Fibroblast of gingiva (primary cell): Measurements from ENCODE around the gene MPHOSPH6.
"Not testable (repeated sequence)": the region's sequence is repeated elsewhere in the genome, so short reads cannot be mapped to it uniquely, and the experiment has no call there.

Experiments
- DNase-seq: peaks from one replicate; pipeline ENCODE4 v3.0.0-alpha.2; 2011; ENCODE audit warnings: low read depth

The MPHOSPH6 gene

DNA sequence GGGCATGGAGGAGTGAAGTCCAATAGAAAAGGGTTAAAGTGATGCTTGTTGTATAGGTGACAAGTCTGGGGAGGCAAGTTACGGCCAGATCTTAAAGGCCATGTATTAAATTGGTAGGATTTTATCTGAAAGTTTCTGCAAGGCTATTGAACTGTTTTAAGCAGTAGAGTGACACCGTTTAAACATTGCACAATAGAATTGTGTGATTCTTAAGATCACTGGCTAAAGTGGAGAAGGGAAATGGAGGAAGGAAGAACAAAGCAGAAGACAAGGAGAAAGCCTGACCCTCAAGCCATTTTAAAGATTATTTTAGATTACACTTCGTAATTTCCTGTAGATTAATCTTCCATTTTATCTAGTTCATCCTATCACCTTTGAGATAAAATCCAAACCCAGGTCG lies 5.6 kb upstream of the MPHOSPH6 start:
- DNase-seq, result no peak

DNA sequence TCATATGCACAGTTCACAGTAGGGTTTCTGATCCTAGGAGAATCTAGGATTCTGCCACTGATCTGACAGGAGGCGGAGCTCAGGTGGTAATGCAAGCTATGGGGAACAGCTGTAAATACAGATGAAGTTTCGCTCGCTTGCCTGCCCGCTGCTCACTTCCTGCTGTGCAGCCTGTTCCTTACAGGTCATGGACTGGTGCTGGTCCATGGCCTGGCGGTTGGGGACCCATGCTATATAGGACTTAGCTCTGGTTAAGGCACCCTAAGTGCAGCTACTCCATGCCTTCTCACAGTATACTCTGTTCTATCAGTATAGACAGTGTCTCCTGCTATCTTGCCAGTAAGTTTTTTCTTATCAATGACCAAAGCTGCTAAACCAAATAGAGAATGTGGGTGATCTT lies 2.4 kb downstream of the MPHOSPH6 start:
- no peak for DNase-seq

DNA sequence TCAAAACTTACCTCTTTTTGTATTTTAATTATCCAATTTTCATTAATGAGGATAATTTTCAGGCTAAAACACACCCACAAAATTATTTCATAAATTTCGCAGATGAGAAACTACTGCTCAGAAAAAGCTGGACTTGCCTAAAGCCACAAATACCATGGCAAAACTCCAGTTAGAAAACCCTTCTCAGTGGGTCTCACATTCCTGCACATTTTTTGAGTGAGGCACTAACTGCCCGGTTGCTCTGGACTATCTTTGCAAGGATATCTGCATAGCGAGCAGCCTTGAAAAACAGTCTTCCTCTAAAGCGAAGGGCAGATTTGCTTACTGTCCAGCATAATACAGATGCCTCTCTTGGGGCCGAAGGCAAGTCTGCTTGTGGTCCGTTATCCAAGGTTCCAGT lies 9.8 kb downstream of the MPHOSPH6 start:
- DNase-seq, result peak; percentile 22

DNA sequence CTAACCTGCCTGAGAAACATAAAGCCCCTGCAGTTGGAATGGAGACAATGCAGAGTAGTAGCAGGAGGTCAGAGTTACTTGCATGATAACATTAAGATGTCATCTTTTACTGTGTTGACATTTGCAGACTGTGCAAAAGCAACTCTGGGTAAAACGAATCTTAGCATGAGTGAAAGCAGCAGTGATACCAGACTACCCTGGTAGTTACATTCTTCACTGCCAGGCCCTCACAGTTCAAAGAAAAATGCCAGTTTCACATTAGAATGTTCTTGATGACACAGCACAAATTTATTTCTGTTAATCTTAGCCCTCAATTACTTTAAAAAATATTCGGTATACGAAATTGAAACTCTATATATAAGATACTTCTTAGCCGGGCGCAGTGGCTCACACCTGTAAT lies 12.2 kb downstream of the MPHOSPH6 start:
- DNase-seq, result peak; percentile 21

DNA sequence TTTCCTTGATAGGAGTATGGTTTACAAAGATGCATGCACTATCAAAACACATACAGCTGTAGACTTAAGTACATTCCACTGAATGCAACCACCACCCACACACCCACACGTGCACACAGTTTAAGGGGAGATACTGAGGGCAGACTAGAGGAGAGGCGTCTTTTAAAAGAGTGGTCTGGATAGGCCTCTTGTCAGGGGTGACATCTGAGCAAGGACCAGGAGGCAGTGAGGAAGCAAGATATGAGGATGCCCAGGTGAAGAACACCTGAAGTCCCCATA lies 12.6 kb downstream of the MPHOSPH6 start:
- DNase-seq, result no peak

DNA sequence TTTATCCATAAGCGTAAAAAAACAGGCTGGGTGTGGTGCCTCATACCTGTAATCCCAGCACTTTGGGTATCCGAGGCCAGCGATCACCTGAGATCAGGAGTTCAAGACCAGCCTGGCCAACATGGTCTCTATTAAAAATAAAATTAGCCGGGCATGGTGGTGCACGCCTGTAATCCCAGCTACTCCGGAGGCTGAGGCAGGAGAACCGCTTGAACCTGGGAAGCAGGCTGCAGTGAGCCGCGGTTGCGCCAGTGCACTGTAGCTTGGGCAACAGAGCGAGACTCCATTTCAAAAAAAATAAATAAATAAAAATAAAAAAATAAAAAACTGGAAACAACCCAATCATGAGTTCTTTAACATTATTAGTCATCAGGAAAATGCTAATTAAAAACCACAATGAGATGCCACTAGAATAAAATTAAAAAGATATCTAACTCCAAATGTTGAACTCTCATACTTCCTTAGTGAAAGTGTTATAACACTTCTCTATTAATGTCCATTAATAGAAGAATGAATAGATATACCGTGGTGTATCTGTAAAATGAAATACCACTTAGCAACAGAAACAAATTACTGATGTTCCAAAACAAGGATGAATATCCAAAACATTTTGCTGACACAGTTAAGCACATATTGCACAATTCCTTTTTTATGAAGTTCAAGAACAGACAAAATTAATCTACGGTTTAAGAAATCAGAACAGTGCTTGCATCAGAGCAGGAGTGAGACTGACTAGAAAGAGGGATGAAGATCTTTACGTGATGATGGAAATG lies 13.1 kb downstream of the MPHOSPH6 start:
- DNase-seq, result peak; percentile 90

DNA sequence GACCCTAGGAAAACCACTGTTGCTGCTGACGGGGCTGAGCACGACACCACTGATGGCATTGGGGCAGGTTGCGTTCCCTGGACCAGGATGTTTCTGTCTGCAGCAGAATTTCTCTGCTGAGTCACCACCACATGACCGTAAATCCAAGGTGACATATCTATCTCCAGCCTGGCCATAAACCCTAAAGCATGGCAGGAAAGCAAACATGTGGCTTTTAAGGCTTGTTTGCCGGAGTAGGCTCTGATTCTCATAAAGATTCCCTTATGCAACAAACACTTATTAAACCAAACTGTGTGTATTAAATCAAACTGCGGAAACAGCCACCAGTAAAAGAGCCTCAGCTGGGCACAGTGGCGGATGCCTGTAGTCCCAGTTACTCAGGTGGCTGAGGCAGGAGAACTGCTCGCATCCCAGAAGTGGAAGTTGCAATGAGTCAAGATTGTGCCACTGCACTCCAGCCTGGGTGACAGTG lies 17.3 kb downstream of the MPHOSPH6 start:
- no peak for DNase-seq

DNA sequence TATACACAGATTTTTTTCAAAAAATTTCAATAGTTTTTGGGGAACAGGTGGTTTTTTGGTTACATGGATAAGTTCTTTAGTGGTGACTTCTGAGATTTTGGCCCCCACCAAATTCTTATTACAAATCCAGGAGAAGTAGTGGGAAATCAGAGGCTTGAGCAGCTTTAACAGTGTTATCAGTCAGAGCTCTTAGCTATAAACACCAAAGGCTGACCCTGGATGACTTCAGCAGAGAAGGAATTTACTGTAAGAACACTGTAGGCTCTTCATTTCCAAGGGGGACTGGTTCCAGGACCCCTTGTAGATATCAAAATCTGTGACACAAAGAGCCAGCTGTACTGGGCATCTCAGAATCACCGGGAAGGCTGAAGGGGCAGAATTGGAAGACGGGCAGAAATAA lies 17.8 kb downstream of the MPHOSPH6 start:
- DNase-seq, result no peak

DNA sequence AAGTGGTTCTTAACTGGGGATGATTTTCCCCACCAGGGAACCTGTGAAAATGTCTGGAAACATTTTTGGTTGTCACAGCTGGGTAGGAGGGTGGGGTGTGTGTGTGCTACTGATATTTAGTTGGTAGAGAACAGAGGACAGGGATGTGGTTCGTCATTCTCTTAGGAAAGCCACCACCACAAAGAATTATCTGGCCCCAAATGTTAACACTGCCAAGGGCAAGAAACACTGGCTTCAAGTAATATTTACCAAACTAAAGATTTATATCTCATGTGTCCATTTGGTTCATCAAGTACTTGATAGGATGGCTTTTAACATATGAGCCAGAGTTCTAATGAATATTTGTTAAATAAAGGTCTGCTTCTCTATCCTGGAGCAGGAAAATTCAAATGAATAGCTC lies 19.5 kb downstream of the MPHOSPH6 start:
- no peak for DNase-seq

DNA sequence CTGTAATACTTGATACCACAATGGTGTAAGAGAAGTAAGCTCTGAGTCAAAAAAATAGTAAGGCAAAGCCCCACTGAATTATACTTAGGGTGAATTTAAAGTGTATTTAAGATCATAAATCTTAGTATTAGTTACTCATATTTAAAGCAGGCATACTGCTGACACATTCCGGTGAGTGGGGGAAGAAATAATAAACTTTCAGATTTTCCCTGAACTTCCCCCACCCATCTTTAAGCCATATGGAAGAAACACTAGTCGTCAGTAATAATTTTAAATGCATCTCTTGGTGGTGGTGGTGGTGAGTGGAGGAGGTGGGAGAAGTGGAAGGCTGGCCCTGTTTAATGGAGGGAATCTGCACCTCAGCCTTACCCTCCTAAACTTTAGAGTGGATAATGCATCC lies 20.5 kb downstream of the MPHOSPH6 start:
- DNase-seq, result no peak

DNA sequence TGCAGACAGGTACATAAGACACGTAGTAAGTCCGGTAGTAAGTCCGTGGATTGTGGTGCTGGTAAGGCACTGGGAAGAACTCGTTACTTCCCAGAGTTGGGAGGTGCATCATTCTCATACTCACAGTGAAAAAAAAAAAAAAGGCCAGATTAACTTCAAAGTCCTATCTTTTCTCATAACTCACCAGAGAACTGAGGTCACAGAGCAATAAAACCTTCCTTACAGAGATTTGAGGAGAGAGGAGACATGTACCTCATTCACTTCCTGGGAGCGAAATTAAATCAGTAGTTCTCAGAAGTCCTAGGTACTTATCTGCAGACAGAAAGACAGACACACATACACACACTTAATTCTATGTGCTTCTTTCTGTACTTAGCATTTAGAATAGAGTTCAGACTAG lies 22.5 kb downstream of the MPHOSPH6 start:
- DNase-seq, result no peak

DNA sequence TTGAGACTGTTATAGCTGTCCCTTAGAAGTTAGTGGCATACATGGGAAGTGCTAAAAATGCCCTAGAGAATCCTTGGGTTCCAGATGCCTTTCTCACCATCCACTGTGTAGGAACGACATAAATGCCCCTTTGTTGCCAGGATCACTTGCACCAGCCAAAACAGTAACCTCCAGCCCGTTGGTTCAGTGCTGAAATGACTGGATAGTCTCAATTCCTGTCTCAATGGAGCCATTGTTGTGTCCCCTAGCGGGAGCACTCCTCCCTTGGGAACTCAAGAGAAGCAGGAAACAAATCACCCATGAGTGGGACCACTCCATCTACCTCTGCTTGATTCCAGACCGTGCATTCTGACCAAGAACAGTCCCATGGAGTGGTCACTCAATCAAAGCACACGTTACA lies 23.1 kb downstream of the MPHOSPH6 start:
- no peak for DNase-seq

DNA sequence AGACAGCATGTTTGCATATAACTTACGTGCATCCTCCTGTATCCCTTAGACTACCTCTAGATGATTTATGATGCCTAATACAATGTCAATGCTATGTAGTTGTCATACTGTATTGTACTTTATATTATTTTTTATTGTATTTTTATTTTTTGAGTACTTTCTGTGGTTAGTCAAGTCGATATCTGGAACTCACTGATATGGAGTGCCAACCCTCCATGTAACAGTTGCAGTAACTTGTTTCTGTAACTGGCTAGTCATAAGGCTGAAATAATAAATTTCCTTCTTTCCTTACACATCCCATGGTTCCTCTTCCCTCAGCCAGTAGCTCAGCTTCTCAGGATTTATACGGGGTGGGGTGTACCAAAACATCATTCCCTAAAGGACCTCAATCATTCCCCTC lies 23.5 kb downstream of the MPHOSPH6 start:
- DNase-seq, result no peak

DNA sequence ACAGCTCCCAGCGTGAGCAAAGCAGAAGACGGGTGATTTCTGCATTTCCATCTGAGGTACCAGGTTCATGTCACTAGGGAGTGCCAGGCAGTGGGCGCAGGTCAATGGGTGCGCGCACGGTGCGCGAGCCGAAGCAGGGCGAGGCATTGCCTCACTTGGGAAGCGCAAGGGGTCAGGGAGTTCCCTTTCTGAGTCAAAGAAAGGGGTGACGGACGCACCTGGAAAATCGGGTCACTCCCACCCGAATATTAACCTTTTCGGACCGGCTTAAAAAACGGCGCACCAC lies 30.8 kb downstream of the MPHOSPH6 start:
- DNase-seq, result not testable (repeated sequence)

DNA sequence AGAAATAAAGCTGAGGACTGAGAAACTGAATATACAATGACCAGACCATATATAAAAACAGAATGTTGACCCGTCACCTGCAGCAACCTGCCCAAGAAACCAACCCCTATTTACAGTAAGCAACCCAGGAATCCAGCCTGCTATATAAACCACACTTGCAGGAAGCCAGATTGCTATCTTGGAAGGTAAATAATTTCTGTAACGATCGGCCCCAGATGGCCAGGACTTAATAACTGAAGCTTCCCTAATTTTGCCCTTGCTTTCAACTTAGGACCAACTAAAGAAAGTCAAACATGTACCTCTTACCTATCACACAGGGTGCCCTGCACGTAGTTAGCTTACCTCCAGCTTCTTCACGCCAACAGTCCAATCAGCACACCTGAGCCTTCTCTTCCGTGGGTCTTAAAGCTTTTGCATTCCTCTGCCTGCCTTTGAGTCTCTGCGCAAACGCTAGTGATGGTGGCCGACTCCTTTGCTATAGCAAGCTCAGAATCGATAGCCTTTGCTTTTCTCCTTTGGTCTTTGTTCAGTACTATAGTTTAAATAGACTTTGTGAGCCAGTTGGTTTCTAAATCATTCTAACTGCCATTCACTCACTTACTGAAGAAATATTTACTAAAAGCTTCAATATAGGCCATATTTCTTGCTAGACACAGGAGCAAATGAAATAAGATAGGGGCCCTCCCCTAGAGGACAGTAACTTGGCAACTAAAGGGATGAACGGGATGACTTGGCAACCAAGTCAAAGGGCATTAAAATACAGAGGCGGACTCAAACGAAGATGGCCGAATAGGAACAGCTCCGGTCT lies 31.3 kb downstream of the MPHOSPH6 start:
- no peak for DNase-seq

DNA sequence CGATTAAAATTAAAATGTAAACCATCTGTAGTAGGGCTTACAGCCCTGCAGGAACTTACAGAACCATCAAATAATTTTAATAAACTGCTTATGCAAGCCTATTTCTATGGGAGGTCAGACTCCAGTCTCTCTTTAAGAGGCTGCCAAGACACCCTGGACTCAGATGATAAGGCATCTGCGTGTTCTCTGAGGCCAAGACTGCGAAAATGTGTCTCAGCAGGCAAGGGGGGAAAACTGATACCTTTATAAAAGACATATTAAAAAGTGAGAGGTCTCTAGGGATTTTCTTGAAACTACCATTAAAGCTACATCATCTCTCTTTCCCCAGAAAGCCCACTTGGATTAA lies 32.2 kb downstream of the MPHOSPH6 start:
- no peak for DNase-seq

DNA sequence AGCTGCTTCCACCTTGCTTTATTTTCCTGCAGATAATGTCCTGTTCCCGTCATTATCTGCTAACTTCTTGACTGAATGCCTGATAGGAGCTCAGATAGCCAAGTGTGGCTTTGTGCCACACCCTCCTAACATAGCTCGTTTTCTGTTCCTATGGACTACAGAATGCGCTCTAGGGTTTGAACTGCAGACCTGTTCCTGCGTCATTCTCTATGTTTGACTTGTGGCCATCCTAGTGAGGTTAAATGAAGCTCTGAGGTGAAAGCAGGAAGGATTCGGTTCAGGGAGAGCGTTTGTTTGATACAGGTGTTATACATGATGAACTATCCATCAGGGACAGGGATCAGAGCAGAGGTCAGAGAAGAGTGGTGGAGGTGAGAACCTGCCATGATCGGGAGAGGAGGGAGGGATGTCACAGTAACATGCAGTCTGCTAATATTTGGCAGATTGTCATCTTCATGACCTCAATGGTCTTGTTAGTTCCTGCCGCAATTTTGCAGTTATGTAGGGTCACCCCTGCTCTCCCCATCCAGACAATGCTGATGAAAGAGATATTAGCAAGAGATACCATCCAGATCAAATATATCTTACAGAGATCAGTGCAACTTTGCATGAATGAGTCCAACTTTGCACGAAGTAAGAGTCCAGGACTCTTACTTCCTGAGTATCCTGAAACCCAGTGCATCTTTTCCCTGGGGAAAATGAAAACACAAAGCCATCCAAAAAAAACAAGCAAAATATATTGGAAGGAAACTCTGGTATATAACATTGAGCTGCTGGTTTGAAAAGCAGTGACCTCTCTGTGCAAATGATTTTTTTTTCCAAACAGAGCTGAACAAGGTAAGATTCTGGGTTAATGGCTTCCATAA lies 32.8 kb downstream of the MPHOSPH6 start:
- peak; percentile 49 for DNase-seq

DNA sequence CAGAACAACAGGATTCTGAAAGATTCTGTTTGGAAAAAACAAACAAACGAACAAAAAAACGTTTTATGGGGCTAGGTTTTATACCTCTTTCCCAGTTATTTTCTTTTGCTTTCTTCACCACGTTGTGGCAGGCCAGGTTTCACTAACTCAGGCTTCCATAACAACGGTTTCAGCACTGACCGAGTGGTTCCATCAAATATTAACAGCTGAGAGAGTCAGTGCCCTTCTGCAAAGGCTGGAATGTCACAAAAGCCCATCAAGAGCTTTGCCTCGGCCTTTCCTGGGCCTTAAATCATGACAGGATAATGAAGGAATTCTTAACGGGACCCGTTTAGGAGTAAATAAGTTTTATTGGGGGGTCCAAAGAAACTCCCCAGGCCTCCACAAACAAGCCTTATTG lies 34.2 kb downstream of the MPHOSPH6 start:
- no peak for DNase-seq

DNA sequence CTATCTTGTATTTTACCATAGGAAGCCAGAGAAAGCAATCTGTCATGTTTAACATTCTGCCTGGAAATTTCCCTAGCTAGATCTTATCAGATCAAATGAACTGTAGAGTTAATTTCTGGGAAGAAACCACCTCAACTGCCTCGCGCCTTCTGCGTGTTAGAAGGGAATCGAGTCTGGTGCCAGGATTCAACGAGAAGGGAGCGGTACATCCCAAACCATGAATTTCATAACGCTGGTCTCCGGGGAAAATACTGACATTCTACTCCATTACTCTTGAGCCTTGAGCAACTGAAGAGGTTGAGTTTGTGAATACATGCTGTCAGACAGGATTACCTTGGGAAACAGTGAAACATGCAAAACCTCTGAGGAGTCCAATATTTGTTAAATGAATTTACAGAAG lies 35.2 kb downstream of the MPHOSPH6 start:
- peak; percentile 42 for DNase-seq

DNA sequence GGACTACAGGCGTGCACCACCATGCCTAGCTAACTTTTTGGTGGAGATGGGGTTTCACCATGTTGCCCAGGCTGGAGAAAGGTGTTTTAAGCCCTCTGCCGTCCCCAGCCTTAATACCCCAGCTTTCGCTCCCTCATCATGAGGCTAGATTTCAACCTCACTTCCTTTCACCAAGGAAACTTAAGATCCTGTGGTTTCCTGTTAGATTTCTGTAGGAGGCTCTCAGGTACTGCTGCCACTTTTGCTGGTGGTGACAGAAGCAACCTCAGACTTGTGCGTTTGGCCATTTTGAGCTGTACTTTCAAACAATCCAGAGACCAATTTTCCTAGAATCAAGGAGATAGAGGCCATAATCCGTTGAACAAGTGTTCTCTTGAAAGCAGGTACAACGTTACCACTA lies 36.2 kb downstream of the MPHOSPH6 start:
- no peak for DNase-seq

DNA sequence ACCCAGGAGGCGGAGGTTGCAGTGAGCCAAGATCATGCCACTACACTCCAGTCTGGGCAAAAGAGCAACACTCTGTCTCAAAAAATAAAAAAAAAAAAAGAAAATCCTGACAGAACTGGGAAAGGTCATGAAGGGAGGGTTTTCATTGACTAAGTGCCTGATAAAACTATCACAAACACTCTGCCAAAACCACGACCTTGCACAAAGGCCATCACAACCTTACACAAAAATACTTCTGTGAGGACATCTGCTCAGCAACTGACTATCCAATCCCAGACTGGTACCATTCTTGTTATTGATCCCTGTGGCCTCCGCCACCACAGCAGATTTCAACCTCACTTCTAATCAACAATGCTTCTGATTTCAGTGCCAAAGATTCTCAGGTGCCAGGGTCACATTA lies 40.1 kb downstream of the MPHOSPH6 start:
- DNase-seq, result no peak

DNA sequence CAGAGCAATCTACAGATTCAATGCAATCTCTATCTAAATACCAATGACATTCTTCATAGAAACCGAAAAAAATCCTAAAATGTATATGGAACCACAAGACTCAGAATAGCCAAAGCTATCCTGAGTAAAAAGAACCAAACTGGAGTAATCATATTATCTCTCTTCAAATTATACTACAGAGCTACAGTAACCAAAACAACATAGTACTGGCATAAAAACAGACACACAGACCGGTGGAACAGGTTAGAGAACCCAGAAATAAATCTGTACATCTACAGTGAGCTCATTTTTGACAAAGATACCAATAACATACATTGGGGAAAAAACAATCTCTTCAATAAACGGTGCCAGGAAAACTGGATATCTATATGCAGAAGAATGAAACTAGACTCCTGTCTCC lies 45.4 kb downstream of the MPHOSPH6 start:
- no peak for DNase-seq

DNA sequence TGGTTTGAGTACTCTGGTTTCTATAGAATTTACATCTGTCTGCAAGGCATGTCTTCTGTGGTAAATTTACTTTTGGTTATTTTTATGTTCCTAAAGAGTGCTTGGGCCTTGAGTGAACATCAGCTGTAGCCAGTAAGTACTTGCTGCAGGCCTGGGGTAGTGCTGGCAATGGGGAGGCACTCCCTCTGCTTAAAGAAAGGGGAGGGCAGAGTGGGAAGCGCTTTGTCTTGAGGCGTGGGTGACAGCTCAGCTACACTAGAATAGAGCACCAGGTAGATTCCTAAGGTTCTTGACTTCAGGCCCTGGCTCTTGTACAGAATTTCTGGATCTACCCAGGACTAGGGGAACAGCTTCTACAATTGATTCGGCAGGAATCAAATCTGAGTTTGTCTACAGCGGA lies 50.6 kb downstream of the MPHOSPH6 start:
- DNase-seq, result no peak
